Coronary artery (tissue), 2 donors: ENCODE measurements around the gene CCDC97.

Experiments used
- DNase-seq: peaks from one replicate; pipeline ENCODE4 v3.0.0-alpha.2; 2017; ENCODE audit warnings: low spot score
- H3K27ac ChIP-seq, 2 donors: fragments of 200-600 bp; sonication (generic); one replicate each; pipeline ENCODE4 v1.5.1; 2016 to 2019
- H3K4me3 ChIP-seq: fragments of 200-600 bp; sonication (generic); 2 replicates; pipeline ENCODE4 v1.5.1; 2016; ENCODE audit warnings: mild to moderate bottlenecking, moderate library complexity
- TF ChIP-seq, protein P1 (sequence below): fragments of 200-600 bp; sonication (generic); IDR thresholded peaks from one replicate; pipeline ENCODE4 v1.5.1; 2019; ENCODE audit warnings: antibody characterized with exemption

The CCDC97 gene

DNA sequence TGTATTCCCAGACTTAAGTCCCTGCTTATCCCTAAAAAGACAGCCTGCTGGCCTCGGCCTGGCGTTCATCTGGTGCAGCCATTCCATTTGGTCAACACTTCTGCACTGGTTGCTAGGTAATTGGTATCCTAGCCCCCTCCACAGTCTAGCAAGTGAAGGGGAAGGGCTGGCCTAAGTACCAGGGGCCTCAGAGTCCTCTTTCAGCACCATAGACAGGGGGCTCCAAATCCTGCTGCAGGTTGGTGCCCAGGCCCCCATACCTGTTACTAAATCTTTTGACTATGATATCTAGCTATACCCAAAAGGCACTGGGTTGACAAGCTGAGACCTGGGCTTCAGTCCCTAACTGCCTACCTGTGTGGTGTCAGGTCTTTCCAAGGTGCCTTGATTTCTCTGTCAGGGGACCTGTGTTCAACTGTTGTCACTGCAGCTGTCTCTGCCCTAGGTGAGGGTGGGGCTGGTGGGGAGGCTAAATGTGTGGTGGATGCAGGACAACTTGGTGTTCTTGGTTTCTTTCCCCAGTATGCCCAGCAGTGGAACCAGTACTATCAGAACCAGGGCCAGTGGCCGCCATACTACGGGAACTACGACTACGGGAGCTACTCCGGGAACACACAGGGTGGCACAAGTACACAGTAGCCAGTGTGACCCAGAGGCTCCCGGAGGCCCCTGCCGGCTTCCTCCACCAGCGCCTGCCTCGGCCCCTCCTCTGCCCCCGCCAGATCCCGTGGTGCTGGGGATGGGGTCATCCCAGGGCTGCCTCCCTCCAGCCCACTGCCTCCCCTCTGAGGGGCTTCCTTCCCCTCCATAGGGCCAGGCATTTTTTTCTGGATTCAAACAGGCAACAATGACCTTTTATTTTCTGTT, 3.8 kb upstream of the CCDC97 start:
- TF ChIP-seq, protein P1, sequence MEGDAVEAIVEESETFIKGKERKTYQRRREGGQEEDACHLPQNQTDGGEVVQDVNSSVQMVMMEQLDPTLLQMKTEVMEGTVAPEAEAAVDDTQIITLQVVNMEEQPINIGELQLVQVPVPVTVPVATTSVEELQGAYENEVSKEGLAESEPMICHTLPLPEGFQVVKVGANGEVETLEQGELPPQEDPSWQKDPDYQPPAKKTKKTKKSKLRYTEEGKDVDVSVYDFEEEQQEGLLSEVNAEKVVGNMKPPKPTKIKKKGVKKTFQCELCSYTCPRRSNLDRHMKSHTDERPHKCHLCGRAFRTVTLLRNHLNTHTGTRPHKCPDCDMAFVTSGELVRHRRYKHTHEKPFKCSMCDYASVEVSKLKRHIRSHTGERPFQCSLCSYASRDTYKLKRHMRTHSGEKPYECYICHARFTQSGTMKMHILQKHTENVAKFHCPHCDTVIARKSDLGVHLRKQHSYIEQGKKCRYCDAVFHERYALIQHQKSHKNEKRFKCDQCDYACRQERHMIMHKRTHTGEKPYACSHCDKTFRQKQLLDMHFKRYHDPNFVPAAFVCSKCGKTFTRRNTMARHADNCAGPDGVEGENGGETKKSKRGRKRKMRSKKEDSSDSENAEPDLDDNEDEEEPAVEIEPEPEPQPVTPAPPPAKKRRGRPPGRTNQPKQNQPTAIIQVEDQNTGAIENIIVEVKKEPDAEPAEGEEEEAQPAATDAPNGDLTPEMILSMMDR = no peak
- DNase-seq = no peak
- Histone ChIP-seq H3K27ac (peak overlapping the region; percentile 12 to 20), H3K4me3 (no peak overlapping the region)

DNA sequence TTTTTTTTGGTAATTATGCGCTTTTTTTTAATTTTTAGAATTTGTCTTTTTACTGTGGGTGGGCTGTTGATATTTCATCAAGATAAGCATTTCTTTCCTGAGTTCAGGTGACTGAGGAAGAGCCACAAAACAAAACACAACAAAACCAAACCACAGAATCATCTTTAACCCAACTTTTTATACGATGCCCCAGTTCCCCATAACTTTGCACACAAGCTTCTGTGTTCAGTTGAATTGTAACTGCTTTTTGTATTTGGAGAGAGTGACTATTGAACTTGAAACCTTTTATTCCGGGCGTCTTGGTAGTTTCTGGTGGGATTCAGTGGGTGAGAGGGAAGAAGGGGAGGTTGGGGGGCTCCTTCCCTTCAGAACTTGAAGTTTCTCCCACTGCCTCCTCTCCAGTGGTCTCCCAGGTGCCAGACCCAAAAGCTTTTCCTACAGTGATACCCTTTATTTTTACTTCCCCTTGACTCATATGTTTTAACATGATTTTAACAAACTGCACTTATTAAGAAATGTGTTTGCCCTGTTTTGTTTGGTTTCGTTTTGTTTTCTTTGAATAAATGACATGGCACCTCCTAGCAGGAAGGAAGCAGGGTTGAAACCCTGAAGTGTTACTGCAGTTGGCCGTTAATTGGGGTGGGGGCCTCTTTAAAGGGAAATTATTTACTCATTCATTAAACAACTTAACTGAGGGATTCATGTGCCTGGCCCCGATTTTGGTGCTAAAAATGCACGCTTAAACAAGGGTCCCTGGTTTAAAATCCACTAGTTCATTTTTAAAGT, 2.7 kb upstream of the CCDC97 start:
- H3K4me3 ChIP-seq = no peak overlapping the region
- peak overlapping the region; percentile 94 to 96 for H3K27ac ChIP-seq
- no peak for DNase-seq
- TF ChIP-seq, protein P1 = no peak

DNA sequence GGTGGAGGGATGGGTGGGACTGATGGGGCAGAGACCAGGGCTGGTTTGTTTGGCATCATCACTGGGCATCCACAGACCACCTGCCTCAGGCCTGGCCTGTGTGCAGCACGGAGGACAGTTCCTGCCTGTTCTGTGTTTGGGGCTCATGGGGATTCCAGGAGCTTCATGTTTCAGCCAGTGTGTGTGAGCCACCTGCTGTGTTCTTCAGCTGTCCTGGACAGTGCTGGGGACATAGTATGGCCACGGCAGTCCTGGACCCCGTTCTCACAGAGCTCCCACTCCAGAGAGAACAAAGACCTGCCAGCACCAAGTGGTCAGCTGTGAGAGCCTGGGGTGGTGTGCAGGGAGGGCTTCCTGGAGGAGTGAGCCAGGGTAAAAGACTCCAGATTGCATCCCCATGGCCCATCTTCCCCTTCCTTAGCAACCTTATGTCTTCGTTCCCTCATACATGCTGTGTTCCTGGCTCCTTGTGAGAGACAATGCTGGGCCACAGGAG, 2.0 kb upstream of the CCDC97 start:
- Histone ChIP-seq H3K27ac (peak overlapping the region; percentile 94 to 96), H3K4me3 (no peak overlapping the region)
- TF ChIP-seq, protein P1 = no peak
- no peak for DNase-seq

DNA sequence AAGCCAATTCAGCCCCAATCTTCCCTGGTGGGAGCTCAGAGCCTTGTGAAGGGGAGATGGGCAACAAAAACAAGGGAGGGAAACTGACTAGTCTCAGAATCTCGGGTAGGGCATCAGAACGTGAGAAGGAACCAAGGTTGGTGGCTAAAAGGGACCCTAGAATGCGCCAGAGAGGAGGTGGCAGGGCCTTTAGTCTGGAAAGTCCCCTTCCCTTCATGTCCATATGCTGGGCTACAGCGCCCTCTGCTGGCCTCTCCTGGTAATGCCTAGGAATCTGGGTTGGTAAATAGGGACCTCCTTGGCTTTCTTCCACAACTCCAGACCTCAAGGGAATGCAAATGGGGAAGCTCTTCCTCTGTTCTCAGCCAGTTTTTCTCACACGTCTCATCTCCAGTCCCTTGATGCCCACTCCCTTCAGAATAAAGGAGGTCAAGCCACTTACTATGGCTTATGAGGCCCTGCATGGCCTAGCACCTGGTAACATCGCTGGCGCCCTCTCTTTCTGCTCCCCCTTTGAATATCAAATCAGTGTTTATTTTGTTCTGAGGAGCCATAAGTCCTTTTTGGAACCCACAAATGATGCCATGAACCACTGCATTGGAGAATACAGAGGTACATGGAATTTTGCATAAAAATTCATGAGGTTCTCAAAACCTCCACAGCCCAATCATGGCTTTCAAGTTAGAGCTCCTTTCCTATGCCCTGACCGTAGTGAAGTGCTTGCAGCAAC, 1.4 kb upstream of the CCDC97 start:
- H3K4me3 ChIP-seq = peak overlapping the region; percentile 81
- peak overlapping the region; percentile 94 to 96 for H3K27ac ChIP-seq
- peak; percentile 94 for DNase-seq
- TF ChIP-seq, protein P1 = peak; percentile 89

DNA sequence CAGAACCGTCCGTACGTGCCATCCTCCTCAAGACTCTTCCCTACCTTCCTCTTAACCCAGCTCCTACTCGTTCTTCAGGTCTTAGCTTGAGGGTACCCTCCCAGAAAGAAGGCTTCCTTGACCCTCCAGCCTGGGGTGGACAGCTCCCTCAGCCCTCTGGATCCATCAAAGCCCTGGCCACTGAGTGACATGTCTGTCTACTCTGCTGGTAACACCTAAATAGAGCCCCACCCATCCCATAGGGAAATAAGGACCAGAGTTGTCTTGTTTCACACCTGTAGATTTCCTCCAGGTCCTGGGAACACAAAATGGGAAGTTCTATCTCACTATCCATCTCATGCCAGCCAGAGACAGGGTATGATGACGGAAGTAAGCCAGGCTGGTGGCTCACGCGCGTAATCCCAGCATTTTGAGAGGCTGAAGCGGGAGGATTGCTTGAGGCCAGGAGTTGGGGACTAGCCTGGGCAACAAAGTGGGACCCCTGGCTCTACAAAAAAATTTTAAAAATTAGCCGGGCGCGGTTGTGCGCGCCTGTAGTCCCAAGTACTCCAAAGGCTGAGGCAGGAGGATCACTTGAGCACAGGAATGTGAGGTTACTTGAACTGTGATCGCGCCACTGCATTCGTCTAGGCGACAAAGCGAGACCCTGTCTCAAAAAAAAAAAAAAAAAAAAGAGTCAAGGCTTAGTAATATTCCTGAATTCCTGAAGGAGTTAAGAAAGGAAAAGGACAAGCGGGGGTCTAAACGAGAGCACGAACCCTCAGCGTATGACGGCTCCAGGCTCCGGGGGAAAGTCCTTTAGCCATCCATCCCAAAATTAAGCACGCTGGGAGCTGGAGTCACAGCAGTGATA, 566 bp upstream of the CCDC97 start:
- peak overlapping the region; percentile 81 for H3K4me3 ChIP-seq
- H3K27ac ChIP-seq = peak overlapping the region; percentile 94 to 96
- TF ChIP-seq, protein P1 = no peak
- DNase-seq = no peak

DNA sequence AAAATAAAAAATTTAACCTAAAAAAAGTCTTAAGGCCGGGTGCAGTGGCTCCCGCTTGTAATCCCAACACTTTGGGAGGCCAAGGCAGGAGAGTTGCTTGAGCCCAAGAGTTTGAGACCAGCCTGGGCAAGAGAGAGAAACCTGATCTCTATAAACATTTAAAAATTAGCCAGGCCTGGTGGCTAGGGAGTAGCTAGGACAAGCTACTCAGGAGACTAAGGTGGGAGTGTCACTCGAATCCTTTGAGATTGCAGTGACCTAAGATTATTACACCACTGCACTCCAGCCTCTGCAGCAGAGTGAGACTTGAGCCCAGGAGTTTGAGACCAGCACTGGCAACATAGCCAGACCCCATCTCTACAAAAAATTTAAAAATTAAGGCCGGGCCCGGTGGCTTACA, 1.1 kb downstream of the CCDC97 start:
- peak overlapping the region; percentile 81 for H3K4me3 ChIP-seq
- no peak for DNase-seq
- H3K27ac ChIP-seq = peak overlapping the region in 1 of 2 donors; percentile 94
- TF ChIP-seq, protein P1 = no peak
